C4-2B (cell line): ENCODE measurements around the gene HLA-DRB1.
"Not testable (repeated sequence)": the region's sequence is repeated elsewhere in the genome, so short reads cannot be mapped to it uniquely, and the experiment has no call there.

Source experiments
- H3K27ac ChIP-seq: fragments of 450-650 bp; 2 replicates; pipeline ENCODE4 v1.5.1; 2017
- CTCF ChIP-seq: fragments of 450-650 bp; conservative IDR thresholded peaks from 2 replicates; pipeline ENCODE4 v1.5.1; 2017; ENCODE audit warnings: mild to moderate bottlenecking
- ZFX ChIP-seq: fragments of 450-650 bp; IDR thresholded peaks from 2 replicates; pipeline ENCODE4 v1.6.1; 2017

The HLA-DRB1 gene

GRCh38 chr6:32589596-32590449 is at the start of gene HLA-DRB1:
Gene HLA-DRB1, minus strand, starts transcription at chr6:32589848. Its CDS starts 106 bp downstream, at chr6:32589742.
- no peak for TF ChIP-seq CTCF
- no peak for TF ChIP-seq ZFX
- no peak within 1 kb of the TSS for H3K27ac ChIP-seq

GRCh38 chr6:32638532-32639219 is 49.0 kb upstream of the HLA-DRB1 start:
- H3K27ac ChIP-seq, result no peak overlapping the region
- TF ChIP-seq CTCF, result no peak
- no peak for TF ChIP-seq ZFX

GRCh38 chr6:32637883-32638282 is 48.2 kb upstream of the HLA-DRB1 start:
- TF ChIP-seq ZFX, result no peak
- no peak for TF ChIP-seq CTCF
- no peak overlapping the region for H3K27ac ChIP-seq

GRCh38 chr6:32637219-32637880 is 47.7 kb upstream of the HLA-DRB1 start, which contains the start of gene HLA-DQA1:
Gene HLA-DQA1, plus strand, starts transcription at chr6:32637406. Its CDS starts 53 bp downstream, at chr6:32637459.
- TF ChIP-seq CTCF, result no peak
- H3K27ac ChIP-seq, result no peak within 1 kb of the TSS

GRCh38 chr6:32635526-32636123 is 46.0 kb upstream of the HLA-DRB1 start:
- no peak overlapping the region for H3K27ac ChIP-seq
- no peak for TF ChIP-seq CTCF
- TF ChIP-seq ZFX, result no peak

- H3K27ac ChIP-seq, result not testable (repeated sequence)
These were observed 40.1 kb upstream of the HLA-DRB1 start for GRCh38 chr6:32629793-32630192.

GRCh38 chr6:32627831-32628230 is 38.2 kb upstream of the HLA-DRB1 start:
- no peak overlapping the region for H3K27ac ChIP-seq
- TF ChIP-seq CTCF (no peak), ZFX (no peak)
